ENCODE measurements around the gene SARS1. TPM values are rescaled to one million over a fixed set of nuclear protein-coding genes. Genes with fewer than 3 reads are reported as not detected.

The SARS1 gene
- total RNA-seq, 1 donor from 2014 or later: 134 TPM

GRCh38 chr1:109204484-109204883, 9.2 kb upstream of the SARS1 start:
- Histone ChIP-seq H3K27me3 (no peaks in the 10 kb centered on the region), H3K4me1 (no peaks in the 10 kb centered on the region), H3K4me3 (no peak overlapping the region), H3K27ac (no peak overlapping the region), H3K9me3 (no peaks in the 10 kb centered on the region), H3K36me3 (no peaks in the 10 kb centered on the region)
- intact Hi-C loops (cut with DNase I): no loop called here
- no peak for DNase-seq (ENCODE audit: low spot score in 2 of 2)
- no peak for TF ChIP-seq CTCF (IDR thresholded peaks at IDR 0.05)

- H3K36me3 ChIP-seq: no peaks in the 10 kb centered on the region
- H3K4me1 ChIP-seq: no peaks in the 10 kb centered on the region
- H3K4me3 ChIP-seq: no peak overlapping the region
- H3K27ac ChIP-seq: no peak overlapping the region
- DNase-seq (ENCODE audit: low spot score in 2 of 2): no peak
- H3K27me3 ChIP-seq: no peaks in the 10 kb centered on the region
- no peaks in the 10 kb centered on the region for H3K9me3 ChIP-seq
- no peak for TF ChIP-seq CTCF (IDR thresholded peaks at IDR 0.05)
- intact Hi-C loops (cut with DNase I): no loop called here
Measured at GRCh38 chr1:109206339-109206738, 7.4 kb upstream of the SARS1 start.

- H3K27me3 ChIP-seq: no peaks in the 10 kb centered on the region
- H3K27ac ChIP-seq: no peak overlapping the region
- no peak for TF ChIP-seq CTCF (IDR thresholded peaks at IDR 0.05)
- no peaks in the 10 kb centered on the region for H3K4me1 ChIP-seq
- no peaks in the 10 kb centered on the region for H3K9me3 ChIP-seq
- no peak for DNase-seq (ENCODE audit: low spot score in 2 of 2)
- intact Hi-C loops (cut with DNase I): no loop called here
- no peaks in the 10 kb centered on the region for H3K36me3 ChIP-seq
- H3K4me3 ChIP-seq: no peak overlapping the region
Measured at GRCh38 chr1:109207467-109208103, 6.1 kb upstream of the SARS1 start.

GRCh38 chr1:109208394-109208793, 5.3 kb upstream of the SARS1 start:
- H3K27me3 ChIP-seq: no peaks in the 10 kb centered on the region
- no peak for TF ChIP-seq CTCF (IDR thresholded peaks at IDR 0.05)
- DNase-seq (ENCODE audit: low spot score in 2 of 2): no peak
- no peaks in the 10 kb centered on the region for H3K36me3 ChIP-seq
- H3K9me3 ChIP-seq: no peaks in the 10 kb centered on the region
- peak overlapping the region in 1 of 2 donors; percentile 35 for H3K4me3 ChIP-seq
- intact Hi-C loops (cut with DNase I): no loop called here
- H3K27ac ChIP-seq: no peak overlapping the region
- H3K4me1 ChIP-seq: no peaks in the 10 kb centered on the region

GRCh38 chr1:109208836-109209463, 4.8 kb upstream of the SARS1 start:
- TF ChIP-seq CTCF (IDR thresholded peaks at IDR 0.05): no peak
- H3K4me3 ChIP-seq: peak overlapping the region in 1 of 2 donors; percentile 35
- H3K27ac ChIP-seq: no peak overlapping the region
- H3K27me3 ChIP-seq: no peaks in the 10 kb centered on the region
- no peaks in the 10 kb centered on the region for H3K36me3 ChIP-seq
- intact Hi-C loops (cut with DNase I): no loop called here
- H3K9me3 ChIP-seq: no peaks in the 10 kb centered on the region
- H3K4me1 ChIP-seq: no peaks in the 10 kb centered on the region
- no peak for DNase-seq (ENCODE audit: low spot score in 2 of 2)

Measured in ascending aorta (tissue), 2 donors.